GM12878 (cell line): ENCODE data around the gene VPS25. TPM values are rescaled to one million over a fixed set of nuclear protein-coding genes. Genes with fewer than 3 reads are reported as not detected.

Source experiments
- ATAC-seq: fragments of 200-7000 bp; cut with Tn5 transposase; 3 replicates; pipeline ENCODE4 v1.9.1; 2020; ENCODE audit warnings: mild to moderate bottlenecking, moderate library complexity
- BruUV-seq: library from RNA; stranded (reverse); fragments of 400-500 nt; replicated peaks from 2 replicates; lab custom pipeline; 2021; lab: Mats Ljungman, UMichigan
- CTCF ChIA-PET: fragments of 300-600 bp; sonication (Branson Sonifier 250); formaldehyde crosslinking; extraction: SDS; loops from one replicate; lab custom pipeline; 2021; ENCODE audit warnings: inconsistent platforms; lab: Yijun Ruan, JAX
- POLR2A ChIA-PET: fragments of 350-600 bp; formaldehyde crosslinking; extraction: SDS; loops from one replicate; lab custom pipeline; 2021; ENCODE audit warnings: inconsistent platforms; lab: Charles Lee
- RAD21 ChIA-PET: fragments of 300-600 bp; sonication (Branson Sonifier 250); formaldehyde crosslinking; loops from one replicate; lab custom pipeline; 2023; ENCODE audit warnings: antibody characterized with exemption; ENCODE audit not compliant: unreplicated experiment; lab: Charles Lee
- SMC1A ChIA-PET: fragments of 300-600 bp; sonication (Branson Sonifier 250); formaldehyde crosslinking; loops from one replicate; lab custom pipeline; 2023; ENCODE audit not compliant: unreplicated experiment, uncharacterized antibody; lab: Charles Lee
- DNase-seq: peaks from one replicate; pipeline ENCODE4 v3.0.0-alpha.2; 2011; ENCODE audit warnings: low read depth, low spot score
- FAIRE-seq: peaks from 3 replicates; lab custom pipeline; 2011; peaks lifted over from hg19 to GRCh38; lab: Jason Lieb, UNC
- H2AFZ ChIP-seq: 2 replicates; pipeline ENCODE4 v1.6.0; 2011; ENCODE audit warnings: low read depth, low read length, control low read depth; ENCODE audit not compliant: control insufficient read depth
- H3K27ac ChIP-seq: 2 replicates; pipeline ENCODE4 v1.5.1; 2011; ENCODE audit warnings: control low read depth; ENCODE audit not compliant: control insufficient read depth, insufficient read depth
- H3K27me3 ChIP-seq, 2 experiments: replicated peaks in 1 of 2; 2 replicates each; pipeline versions ENCODE4 v1.6.0 to v1.6.1; 2011; ENCODE audit warnings: low read length in 1 of 2; ENCODE audit not compliant: control insufficient read depth in 2 of 2, insufficient read depth in 2 of 2
- H3K36me3 ChIP-seq, 2 experiments: 2 replicates each; pipeline ENCODE4 v1.5.1; 2011; ENCODE audit warnings: low read length in 1 of 2; ENCODE audit not compliant: control insufficient read depth in 2 of 2, insufficient read depth in 2 of 2
- H3K4me1 ChIP-seq: 2 replicates; pipeline ENCODE4 v1.6.1; 2011; ENCODE audit warnings: mild to moderate bottlenecking, low read length, moderate library complexity, mixed read lengths; ENCODE audit not compliant: control insufficient read depth, insufficient read depth
- H3K4me2 ChIP-seq: 2 replicates; pipeline ENCODE4 v1.6.0; 2011; ENCODE audit warnings: control low read depth; ENCODE audit not compliant: control insufficient read depth, insufficient read depth
- H3K4me3 ChIP-seq: fragments of 200-600 bp; sonication (generic); 2 replicates; pipeline ENCODE4 v1.5.1; 2016
- H3K79me2 ChIP-seq: 2 replicates; pipeline ENCODE4 v1.6.0; 2011; ENCODE audit warnings: low read length; ENCODE audit not compliant: control insufficient read depth, insufficient read depth
- H3K9ac ChIP-seq: 2 replicates; pipeline ENCODE4 v1.8.0; 2011; ENCODE audit warnings: low read length, control low read depth, mixed read lengths; ENCODE audit not compliant: control insufficient read depth, insufficient read depth
- H3K9me3 ChIP-seq: replicated peaks from 3 replicates; pipeline ENCODE4 v1.5.1; 2011; ENCODE audit warnings: mild to moderate bottlenecking, low read length; ENCODE audit not compliant: control insufficient read depth, insufficient read depth
- H4K20me1 ChIP-seq: 2 replicates; pipeline ENCODE4 v1.6.0; 2011; ENCODE audit not compliant: control insufficient read depth, insufficient read depth
- E4F1 ChIP-seq: fragments of 450-650 bp; IDR thresholded peaks from 2 replicates; pipeline ENCODE4 v1.6.1; 2018; ENCODE audit warnings: borderline replicate concordance, mild to moderate bottlenecking; ENCODE audit not compliant: partially characterized antibody
- MYC ChIP-seq: IDR thresholded peaks from 2 replicates; pipeline ENCODE4 v1.6.1; 2011; ENCODE audit warnings: mild to moderate bottlenecking, low read length, moderate library complexity, inconsistent platforms; ENCODE audit not compliant: insufficient read depth, insufficient replicate concordance, insufficient read length, severe bottlenecking
- REST ChIP-seq: IDR thresholded peaks from 2 replicates; pipeline ENCODE4 v1.6.1; 2012; ENCODE audit warnings: mild to moderate bottlenecking, low read depth, low read length
- ZBTB11 ChIP-seq: fragments of 450-650 bp; formaldehyde crosslinking; IDR thresholded peaks from 2 replicates; pipeline ENCODE4 v1.5.0; 2022; ENCODE audit warnings: mild to moderate bottlenecking, missing genetic modification characterization
- WGBS: methylation state at CpG from one replicate; pipeline ENCODE4 v1.1.6; 2016; ENCODE audit warnings: low lambda C conversion rate; ENCODE audit not compliant: insufficient replicate concordance, insufficient coverage; ENCODE audit errors: missing lambda C conversion rate; 5-methylcytosine and 5-hydroxymethylcytosine counted together
- in situ Hi-C: fragments of 300-500 bp; cut with MboI; formaldehyde crosslinking; loops from 9 replicates; pipeline ENCODE4 v1.14.3; 2018; ENCODE audit warnings: mixed read lengths
- intact Hi-C: fragments of 100-400 bp; cut with micrococcal nuclease; formaldehyde crosslinking; loops from one replicate; pipeline ENCODE4 v1.14.2; 2022; ENCODE audit not compliant: unreplicated experiment
- polyA plus RNA-seq, 11 experiments: library from polyadenylated mRNA; depleted of rRNA in 4 of 11; unstranded in 6 of 11; stranded (reverse) in 5 of 11; fragments of >200 nt; fragmentation: Nextera tagmentation in 4 of 11; fragmentation: Illumina TruSeq in 1 of 11; extraction: Ambion mirVana in 4 of 11; extraction: Trizol in 1 of 11; gene quantifications; 1 replicate in 1 of 11; 2 replicates in 10 of 11; pipeline versions ENCODE4 v1.2.1 to v1.2.3, GENCODE V29; 2011 to 2016; ENCODE audit warnings: inconsistent platforms in 2 of 11, missing spikeins in 2 of 11, low read depth in 1 of 11
- total RNA-seq, 4 experiments: library from RNA; depleted of rRNA in 3 of 4; stranded (reverse); fragments of >200 nt in 3 of 4; fragmentation: Illumina TruSeq in 1 of 4; extraction: Trizol in 1 of 4; gene quantifications; 2 replicates each; pipeline versions ENCODE4 v1.2.1 to v1.2.3, GENCODE V29; 2013 to 2021

Gene VPS25
- total and polyA plus RNA-seq, 10 of the 15 experiments (the other 5 are each of a cell fraction or from before 2014, with no cell fraction given) = 92.7 to 185 (median 136) TPM

- TF ChIP-seq ZBTB11 (no peak), REST (no peak)
Measured at GRCh38 chr17:42784811-42785592, 11.8 kb downstream of the VPS25 start (continued).

- FAIRE-seq = no peak
- in situ Hi-C loops (no loop called here), intact Hi-C loops (no loop called here)
- Histone ChIP-seq H3K4me2 (no peak overlapping the region), H3K27me3 (peaks cover 7 to 15% of the 10 kb centered on the region in 2 experiments), H3K9ac (no peak overlapping the region), H3K27ac (no peak overlapping the region), H3K36me3 (no peaks in the 10 kb centered on the region; a peak in 1 of 4 replicates), H3K9me3 (no peaks in the 10 kb centered on the region; the same call in 2 of the 3 replicates), H2AFZ (no peak overlapping the region), H3K79me2 (no peaks in the 10 kb centered on the region), H4K20me1 (no peaks in the 10 kb centered on the region), H3K4me3 (no peak overlapping the region), H3K4me1 (no peaks in the 10 kb centered on the region)
- SMC1A ChIA-PET = interaction anchor here (1.4 kb wide), 1 partner anchor 10 kb away, joined by 3 read pairs; no protein-coding TSS in a partner anchor
- DNase-seq = no peak
- RAD21 ChIA-PET = no interaction called here
- POLR2A ChIA-PET = no interaction called here
- WGBS = 76% methylated on average over 11 of the region's 11 CpGs
- CTCF ChIA-PET = interaction anchor here (1.3 to 1.4 kb wide), 2 partner anchors 9 to 24 kb away, joined by 3 read pairs; no protein-coding TSS in a partner anchor
- no peak for TF ChIP-seq MYC
- TF ChIP-seq E4F1 = no peak
- no TSS peak for BruUV-seq
- ATAC-seq = no peak
Measured at GRCh38 chr17:42787266-42787665, 14.0 kb downstream of the VPS25 start.
